Endothelial cell of umbilical vein (primary cell): ENCODE data around the gene BORCS5. TPM values are rescaled to one million over a fixed set of nuclear protein-coding genes. Genes with fewer than 3 reads are reported as not detected.
A peak's percentile ranks its signal among the peaks of the same experiment; 100 is the strongest.

Experiments
- BruUV-seq: library from RNA; stranded (reverse); fragments of 400-500 nt; replicated peaks from 2 replicates; lab custom pipeline; 2021; lab: Mats Ljungman, UMichigan
- CTCF ChIA-PET: fragments of 300-600, 350-600 bp; sonication (Branson Sonifier 250); formaldehyde crosslinking; loops from one replicate; lab custom pipeline; 2021; ENCODE audit warnings: antibody characterized with exemption, inconsistent platforms; lab: Charles Lee
- POLR2A ChIA-PET: fragments of 300-600, 350-600 bp; sonication (Branson Sonifier 250); formaldehyde crosslinking; loops from one replicate; lab custom pipeline; 2021; ENCODE audit warnings: antibody characterized with exemption, inconsistent platforms; lab: Charles Lee
- DNase-seq: peaks from one replicate; pipeline ENCODE4 v3.0.0-alpha.2; 2011; ENCODE audit warnings: low read depth, low spot score
- FAIRE-seq: peaks from 2 replicates; lab custom pipeline; 2011; peaks lifted over from hg19 to GRCh38; lab: Jason Lieb, UNC
- H2AFZ ChIP-seq: 2 replicates; pipeline ENCODE4 v1.6.0; 2012; ENCODE audit warnings: low read depth, low read length, control low read depth, inconsistent platforms
- H3K27ac ChIP-seq: 2 replicates; pipeline ENCODE4 v1.5.1; 2011; ENCODE audit warnings: low read depth, mild to moderate bottlenecking, control low read depth, low read length, moderate library complexity; ENCODE audit not compliant: insufficient read depth
- H3K27me3 ChIP-seq, 2 experiments: 2 replicates each; pipeline versions ENCODE4 v1.6.0 to v1.6.1; 2011; ENCODE audit warnings: low read length in 2 of 2, mixed read lengths in 1 of 2; ENCODE audit not compliant: control insufficient read depth in 2 of 2, insufficient read depth in 2 of 2
- H3K36me3 ChIP-seq, 2 experiments: 2 replicates in 1 of 2; 3 replicates in 1 of 2; pipeline ENCODE4 v1.5.1; 2011; ENCODE audit warnings: low read length in 2 of 2, mild to moderate bottlenecking in 1 of 2, moderate library complexity in 1 of 2; ENCODE audit not compliant: control insufficient read depth in 2 of 2, insufficient read depth in 2 of 2; ENCODE audit errors: extremely low read depth in 1 of 2
- H3K4me1 ChIP-seq: 3 replicates; pipeline ENCODE4 v1.5.1; 2011; ENCODE audit warnings: mild to moderate bottlenecking, low read length; ENCODE audit not compliant: control insufficient read depth, insufficient read depth; ENCODE audit errors: extremely low read depth
- H3K4me2 ChIP-seq: 2 replicates; pipeline ENCODE4 v1.6.1; 2011; ENCODE audit warnings: low read length, control low read depth, mixed read lengths; ENCODE audit not compliant: insufficient read depth
- H3K4me3 ChIP-seq, 3 experiments: fragments of 200-600 bp in 1 of 3; sonication (generic), shearing (Covaris generic) in 1 of 3; replicated peaks in 1 of 3; 2 replicates each; pipeline ENCODE4 v1.5.1; 2011 to 2016; ENCODE audit warnings: control low read depth in 3 of 3, low read length in 3 of 3, mild to moderate bottlenecking in 2 of 3, inconsistent platforms in 1 of 3, low read depth in 1 of 3, moderate library complexity in 1 of 3; ENCODE audit not compliant: insufficient read depth in 1 of 3
- H3K79me2 ChIP-seq: 2 replicates; pipeline ENCODE4 v1.6.0; 2012; ENCODE audit warnings: low read length, inconsistent platforms; ENCODE audit not compliant: control insufficient read depth, insufficient read depth
- H3K9ac ChIP-seq: replicated peaks from 2 replicates; pipeline ENCODE3; 2011; ENCODE audit warnings: low read length, control low read depth; ENCODE audit not compliant: insufficient read depth; ENCODE audit errors: extremely low read depth
- H3K9me1 ChIP-seq: replicated peaks from 3 replicates; pipeline ENCODE4 v1.6.0; 2011; ENCODE audit warnings: mild to moderate bottlenecking, low read length; ENCODE audit not compliant: control insufficient read depth, insufficient read depth; ENCODE audit errors: extremely low read depth
- H3K9me3 ChIP-seq: replicated peaks from 2 replicates; pipeline ENCODE4 v1.5.1; 2012; ENCODE audit warnings: low read length, inconsistent platforms; ENCODE audit not compliant: control insufficient read depth, insufficient read depth
- H4K20me1 ChIP-seq: replicated peaks from 2 replicates; pipeline ENCODE3; 2011; ENCODE audit warnings: mild to moderate bottlenecking, low read length; ENCODE audit not compliant: control insufficient read depth, insufficient read depth; ENCODE audit errors: extremely low read depth
- EZH2 ChIP-seq: IDR thresholded peaks from 2 replicates; pipeline ENCODE4 v1.6.1; 2012; ENCODE audit warnings: borderline replicate concordance, low read depth, mild to moderate bottlenecking, moderate library complexity, low read length, inconsistent platforms; ENCODE audit not compliant: severe bottlenecking
- FOS ChIP-seq: IDR thresholded peaks from 2 replicates; pipeline ENCODE4 v1.6.1; 2011; ENCODE audit warnings: mild to moderate bottlenecking, low read length, moderate library complexity, borderline replicate concordance; ENCODE audit not compliant: insufficient read depth
- GATA2 ChIP-seq: IDR thresholded peaks from 2 replicates; pipeline ENCODE4 v1.7.0; 2011; ENCODE audit warnings: low read depth, mild to moderate bottlenecking, moderate library complexity, mixed read lengths, low read length; ENCODE audit not compliant: insufficient read length, insufficient read depth
- JUN ChIP-seq: IDR thresholded peaks from 2 replicates; pipeline ENCODE4 v1.6.1; 2011; ENCODE audit warnings: borderline replicate concordance, low read depth; ENCODE audit not compliant: insufficient read length, insufficient read depth
- MYC ChIP-seq: IDR thresholded peaks from one replicate; pipeline ENCODE4 v1.6.1; 2011; ENCODE audit warnings: mild to moderate bottlenecking, low read depth, low read length
- POLR2A ChIP-seq: IDR thresholded peaks from 2 replicates; pipeline ENCODE4 v1.6.1; 2012; ENCODE audit warnings: low read depth, mild to moderate bottlenecking, control low read depth, low read length
- POLR2AphosphoS5 ChIP-seq: IDR thresholded peaks from 2 replicates; pipeline ENCODE4 v1.6.1; 2012; ENCODE audit warnings: low read depth, mild to moderate bottlenecking, control low read depth, low read length, moderate library complexity; ENCODE audit not compliant: insufficient read depth
- dilution Hi-C: fragments of 300-500 bp; cut with MboI; formaldehyde crosslinking; loops from one replicate; pipeline ENCODE4 v1.15.0; 2019; ENCODE audit warnings: low sequenced_read_pairs; ENCODE audit not compliant: extremely low pct_ligation_motif_present
- intact Hi-C: fragments of 100-400 bp; cut with micrococcal nuclease; formaldehyde crosslinking; loops from one replicate; pipeline ENCODE4 v1.10.0; 2022
- polyA plus RNA-seq, 4 experiments: library from polyadenylated mRNA; depleted of rRNA in 3 of 4; stranded (reverse) in 3 of 4; unstranded in 1 of 4; fragments of >200 nt; gene quantifications; 2 replicates each; pipeline versions ENCODE4 v1.2.1 to v1.2.3, GENCODE V29; 2011 to 2012; ENCODE audit warnings: missing spikeins in 1 of 4
- total RNA-seq: library from RNA; stranded (reverse); gene quantifications from 2 replicates; pipeline ENCODE4 v1.2.3, GENCODE V29; 2021
- TF ChIP-seq, protein P1 (sequence below), 2 donors: IDR thresholded peaks; 1 replicate in 1 of 2; 2 replicates in 1 of 2; pipeline ENCODE4 v1.5.1; 2011; ENCODE audit warnings: low read length in 2 of 2, mild to moderate bottlenecking in 2 of 2, moderate library complexity in 2 of 2, control low read depth in 1 of 2, inconsistent platforms in 1 of 2, low read depth in 1 of 2; ENCODE audit not compliant: insufficient read depth in 1 of 2; ENCODE audit errors: extremely low read depth in 1 of 2
- TF ChIP-seq, protein P2 (sequence below): IDR thresholded peaks from 2 replicates; pipeline ENCODE4 v1.6.1; 2011; ENCODE audit not compliant: insufficient read depth, insufficient read length

The BORCS5 gene
- total and polyA plus RNA-seq, 2 donors (not counting 3 experiments of a cell fraction or from before 2014, with no cell fraction given) = 8.3 to 10.5 TPM

DNA sequence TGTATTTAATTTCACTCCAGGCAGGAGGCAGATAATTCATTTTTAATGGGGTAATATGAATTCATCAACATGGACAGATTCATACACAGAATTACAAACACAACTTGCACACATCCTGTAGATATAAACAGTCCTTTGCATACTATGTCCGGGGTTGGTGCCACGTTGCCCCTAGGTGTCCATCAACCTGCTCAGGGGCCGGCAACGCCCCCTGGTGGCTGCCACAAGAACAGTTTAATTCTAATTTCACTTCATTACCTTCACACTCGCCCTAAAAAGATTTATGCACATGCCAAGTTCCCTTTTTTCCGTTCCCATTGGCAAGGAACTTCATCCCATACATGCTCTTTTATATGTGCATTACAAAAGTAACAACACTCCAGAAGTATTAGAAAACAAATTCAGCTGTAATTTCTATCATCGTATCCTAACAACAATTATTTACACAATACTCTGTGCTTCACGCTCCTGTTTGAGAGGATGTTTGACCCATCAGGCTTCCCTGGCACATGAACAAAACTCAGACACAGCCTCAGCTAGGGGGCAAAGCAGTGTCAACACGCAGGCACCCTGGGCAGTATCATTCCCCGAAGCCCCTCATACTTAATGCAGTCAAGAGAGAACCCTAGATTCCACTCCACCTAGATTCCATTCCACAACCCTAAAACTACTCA is 22.4 kb upstream of the BORCS5 start:
- Histone ChIP-seq H4K20me1 (no peaks in the 10 kb centered on the region), H3K27me3 (no peaks in the 10 kb centered on the region), H3K4me1 (peaks cover 44% of the 10 kb centered on the region), H3K36me3 (peaks cover 2 to 12% of the 10 kb centered on the region in 2 experiments), H3K9ac (no peak overlapping the region), H3K4me2 (peak overlapping the region; percentile 4), H3K9me1 (no peaks in the 10 kb centered on the region), H2AFZ (no peak overlapping the region), H3K79me2 (peaks cover 54% of the 10 kb centered on the region), H3K9me3 (no peaks in the 10 kb centered on the region), H3K4me3 (no peak overlapping the region), H3K27ac (no peak overlapping the region)
- intact Hi-C loops = loop anchor here (1.0 to 5.0 kb wide), 6 partner anchors 68 to 782 kb away; partner anchors contain the start of genes DUSP16, ETV6, GPR19 and LRP6
- TF ChIP-seq, protein P1, sequence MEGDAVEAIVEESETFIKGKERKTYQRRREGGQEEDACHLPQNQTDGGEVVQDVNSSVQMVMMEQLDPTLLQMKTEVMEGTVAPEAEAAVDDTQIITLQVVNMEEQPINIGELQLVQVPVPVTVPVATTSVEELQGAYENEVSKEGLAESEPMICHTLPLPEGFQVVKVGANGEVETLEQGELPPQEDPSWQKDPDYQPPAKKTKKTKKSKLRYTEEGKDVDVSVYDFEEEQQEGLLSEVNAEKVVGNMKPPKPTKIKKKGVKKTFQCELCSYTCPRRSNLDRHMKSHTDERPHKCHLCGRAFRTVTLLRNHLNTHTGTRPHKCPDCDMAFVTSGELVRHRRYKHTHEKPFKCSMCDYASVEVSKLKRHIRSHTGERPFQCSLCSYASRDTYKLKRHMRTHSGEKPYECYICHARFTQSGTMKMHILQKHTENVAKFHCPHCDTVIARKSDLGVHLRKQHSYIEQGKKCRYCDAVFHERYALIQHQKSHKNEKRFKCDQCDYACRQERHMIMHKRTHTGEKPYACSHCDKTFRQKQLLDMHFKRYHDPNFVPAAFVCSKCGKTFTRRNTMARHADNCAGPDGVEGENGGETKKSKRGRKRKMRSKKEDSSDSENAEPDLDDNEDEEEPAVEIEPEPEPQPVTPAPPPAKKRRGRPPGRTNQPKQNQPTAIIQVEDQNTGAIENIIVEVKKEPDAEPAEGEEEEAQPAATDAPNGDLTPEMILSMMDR (IDR thresholded peaks at IDR 0.05; ENCODE audit: extremely low read depth in 1 of 2, insufficient read depth in 1 of 2, low read depth in 1 of 2, low read length in 2 of 2) = peak; percentile 76 to 83
- TF ChIP-seq JUN (no peak), POLR2A (peak; percentile 40)
- peak; percentile 67 for DNase-seq
- no TSS peak for BruUV-seq
- CTCF ChIA-PET = interaction anchor here (0.6 to 4.7 kb wide), 12 partner anchors 11 to 380 kb away, joined by 3 to 31 read pairs (median 6); partner anchors contain the start of genes BORCS5 and MANSC1
- dilution Hi-C loops = loop anchor here (25.0 kb wide), 1 partner anchor 247 kb away; no protein-coding TSS in a partner anchor
- POLR2A ChIA-PET = interaction anchor here (0.6 to 1.7 kb wide), 3 partner anchors 22 to 316 kb away, joined by 3 to 7 read pairs (median 6); partner anchors contain the start of genes BORCS5 and LRP6
- no peak for FAIRE-seq

DNA sequence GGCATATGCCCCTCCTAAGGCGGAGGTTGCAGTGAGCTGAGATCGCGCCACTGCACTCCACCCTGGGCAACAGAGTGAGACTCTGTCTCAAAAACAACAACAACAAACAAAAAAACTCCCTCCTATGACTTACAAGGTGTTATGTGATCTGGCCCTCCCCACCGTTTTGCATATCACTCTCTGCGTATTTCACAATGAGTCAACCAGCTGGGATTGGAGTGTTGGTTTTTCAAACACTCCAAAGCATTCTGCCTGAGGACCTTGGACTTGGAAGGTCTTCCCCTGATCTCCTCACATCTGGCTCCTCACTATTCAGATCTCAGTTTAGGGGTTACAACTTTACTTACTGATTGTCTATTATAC is 20.8 kb upstream of the BORCS5 start:
- POLR2A ChIA-PET = no interaction called here
- CTCF ChIA-PET = interaction anchor here (0.6 to 4.7 kb wide), 10 partner anchors 8 to 303 kb away, joined by 3 to 31 read pairs (median 4); partner anchors contain the start of genes BORCS5 and MANSC1
- intact Hi-C loops = loop anchor here (5.0 kb wide), 2 partner anchors 361 to 689 kb away; partner anchors contain the start of genes ETV6 and GPR19
- Histone ChIP-seq H2AFZ (no peak overlapping the region), H3K36me3 (peaks cover 2 to 7% of the 10 kb centered on the region in 2 experiments), H3K9me1 (no peaks in the 10 kb centered on the region), H3K4me3 (no peak overlapping the region), H3K27ac (peak overlapping the region; percentile 24), H3K4me2 (peak overlapping the region; percentile 32), H3K79me2 (peaks cover 50% of the 10 kb centered on the region), H3K4me1 (peaks cover 44% of the 10 kb centered on the region), H3K9me3 (no peaks in the 10 kb centered on the region), H4K20me1 (no peaks in the 10 kb centered on the region), H3K27me3 (no peaks in the 10 kb centered on the region), H3K9ac (no peak overlapping the region)
- no peak for TF ChIP-seq FOS
- TF ChIP-seq, protein P2, sequence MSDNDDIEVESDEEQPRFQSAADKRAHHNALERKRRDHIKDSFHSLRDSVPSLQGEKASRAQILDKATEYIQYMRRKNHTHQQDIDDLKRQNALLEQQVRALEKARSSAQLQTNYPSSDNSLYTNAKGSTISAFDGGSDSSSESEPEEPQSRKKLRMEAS = no peak
- no peak for TF ChIP-seq JUN
- no peak for TF ChIP-seq POLR2A
- TF ChIP-seq POLR2AphosphoS5 = no peak
- TF ChIP-seq, protein P1 (IDR thresholded peaks at IDR 0.05; ENCODE audit: extremely low read depth in 1 of 2, insufficient read depth in 1 of 2, low read depth in 1 of 2, low read length in 2 of 2) = no peak
- TF ChIP-seq GATA2 = no peak
- no peak for TF ChIP-seq EZH2
- TF ChIP-seq MYC = no peak
- DNase-seq (peak; percentile 39), FAIRE-seq (no peak)
- BruUV-seq = no TSS peak
- dilution Hi-C loops = loop anchor here (25.0 kb wide), 1 partner anchor 249 kb away; no protein-coding TSS in a partner anchor
